Measurements from ENCODE around the gene RINL.
A peak's percentile ranks its signal among the peaks of the same experiment; 100 is the strongest.
"Not testable (repeated sequence)": the region's sequence is repeated elsewhere in the genome, so short reads cannot be mapped to it uniquely, and the experiment has no call there.

Gene RINL

GRCh38 chr19:38875656-38876395 is 2.2 kb downstream of the RINL start:
- H3K27me3 ChIP-seq (ENCODE audit: insufficient read depth, low read length) = no peaks in the 10 kb centered on the region
- H3K4ac ChIP-seq (ENCODE audit: low read depth, low read length) = no peak overlapping the region
- H4K91ac ChIP-seq (ENCODE audit: low read depth, low read length) = no peak overlapping the region
- no peak overlapping the region for H4K12ac ChIP-seq (ENCODE audit: low read depth, low read length)
- H3K9ac ChIP-seq (ENCODE audit: low read length) = no peak overlapping the region
- H3K27ac ChIP-seq (ENCODE audit: low read depth, low read length) = no peak overlapping the region
- no peaks in the 10 kb centered on the region for H3K79me2 ChIP-seq (ENCODE audit: control insufficient read depth, insufficient read depth, low read length, poor library complexity)
- H2AK5ac ChIP-seq (ENCODE audit: low read length) = no peak overlapping the region
- H3K79me1 ChIP-seq (ENCODE audit: low read length) = peaks cover under 1% of the 10 kb centered on the region
- H3K23ac ChIP-seq (ENCODE audit: low read length) = no peak overlapping the region
- H2BK12ac ChIP-seq (ENCODE audit: low read length) = no peak overlapping the region
- H3K4me2 ChIP-seq (ENCODE audit: low read length) = no peak overlapping the region
- no CpG with 5 or more reads among the region's 6 CpGs for WGBS (ENCODE audit: extremely low coverage, insufficient coverage, insufficient read length)
- no peak overlapping the region for H2AFZ ChIP-seq (ENCODE audit: insufficient read depth, low read length, poor library complexity)
- no peak overlapping the region for H2BK120ac ChIP-seq (ENCODE audit: insufficient read depth, low read length, poor library complexity)
- H4K8ac ChIP-seq (ENCODE audit: low read depth, low read length) = no peak overlapping the region
- peak; percentile 57 to 75 for DNase-seq
- H2BK5ac ChIP-seq (ENCODE audit: low read depth, low read length, poor library complexity) = no peak overlapping the region
- H3K36me3 ChIP-seq (ENCODE audit: control insufficient read depth in 1 of 2, insufficient read depth in 2 of 2, low read length in 2 of 2) = no peaks in the 10 kb centered on the region
- no peak overlapping the region for H3K14ac ChIP-seq (ENCODE audit: low read length)
- no peak overlapping the region for H3K18ac ChIP-seq (ENCODE audit: low read length)
- no peaks in the 10 kb centered on the region for H3K4me1 ChIP-seq (ENCODE audit: control insufficient read depth in 1 of 2, insufficient read depth in 2 of 2, low read length in 2 of 2)
- no peaks in the 10 kb centered on the region for H3K9me3 ChIP-seq (ENCODE audit: insufficient read depth, low read depth, low read length)
- H3K4me3 ChIP-seq (ENCODE audit: low read depth, low read length) = no peak overlapping the region

- not testable (repeated sequence) for H3K4ac ChIP-seq (ENCODE audit: low read depth, low read length); H4K8ac ChIP-seq (ENCODE audit: low read depth, low read length); H4K91ac ChIP-seq (ENCODE audit: low read depth, low read length); H3K27me3 ChIP-seq (ENCODE audit: insufficient read depth, low read length); H3K9ac ChIP-seq (ENCODE audit: low read length); H2AFZ ChIP-seq (ENCODE audit: insufficient read depth, low read length, poor library complexity); H3K9me3 ChIP-seq (ENCODE audit: insufficient read depth, low read depth, low read length); H3K79me2 ChIP-seq (ENCODE audit: control insufficient read depth, insufficient read depth, low read length, poor library complexity); H3K27ac ChIP-seq (ENCODE audit: low read depth, low read length); H3K23ac ChIP-seq (ENCODE audit: low read length); H3K4me3 ChIP-seq (ENCODE audit: low read depth, low read length); H4K12ac ChIP-seq (ENCODE audit: low read depth, low read length); H2BK5ac ChIP-seq (ENCODE audit: low read depth, low read length, poor library complexity); H3K4me2 ChIP-seq (ENCODE audit: low read length); H3K36me3 ChIP-seq (ENCODE audit: control insufficient read depth in 1 of 2, insufficient read depth in 2 of 2, low read length in 2 of 2); H3K18ac ChIP-seq (ENCODE audit: low read length); H2AK5ac ChIP-seq (ENCODE audit: low read length); H3K14ac ChIP-seq (ENCODE audit: low read length); H2BK120ac ChIP-seq (ENCODE audit: insufficient read depth, low read length, poor library complexity); H2BK12ac ChIP-seq (ENCODE audit: low read length)
- peak; percentile 26 to 65 for DNase-seq
- Histone ChIP-seq H3K79me1 (ENCODE audit: low read length) (peaks cover 11% of the 10 kb centered on the region), H3K4me1 (ENCODE audit: control insufficient read depth in 1 of 2, insufficient read depth in 2 of 2, low read length in 2 of 2) (peaks cover 17% of the 10 kb centered on the region in 2 experiments)
- no CpG with 5 or more reads among the region's 10 CpGs for WGBS (ENCODE audit: extremely low coverage, insufficient coverage, insufficient read length)
Measured at GRCh38 chr19:38873400-38873799, 4.7 kb downstream of the RINL start.

GRCh38 chr19:38870612-38871011 is 7.5 kb downstream of the RINL start:
- Histone ChIP-seq H2BK12ac (ENCODE audit: low read length) (peak overlapping the region; percentile 28), H2BK120ac (ENCODE audit: insufficient read depth, low read length, poor library complexity) (no peak overlapping the region), H3K23ac (ENCODE audit: low read length) (no peak overlapping the region), H2BK5ac (ENCODE audit: low read depth, low read length, poor library complexity) (no peak overlapping the region), H3K14ac (ENCODE audit: low read length) (no peak overlapping the region), H2AFZ (ENCODE audit: insufficient read depth, low read length, poor library complexity) (no peak overlapping the region), H3K36me3 (ENCODE audit: control insufficient read depth in 1 of 2, insufficient read depth in 2 of 2, low read length in 2 of 2) (no peaks in the 10 kb centered on the region), H3K27ac (ENCODE audit: low read depth, low read length) (no peak overlapping the region), H3K4me2 (ENCODE audit: low read length) (no peak overlapping the region), H3K9me3 (ENCODE audit: insufficient read depth, low read depth, low read length) (no peaks in the 10 kb centered on the region), H4K91ac (ENCODE audit: low read depth, low read length) (no peak overlapping the region), H3K4me3 (ENCODE audit: low read depth, low read length) (no peak overlapping the region), H3K4me1 (ENCODE audit: control insufficient read depth in 1 of 2, insufficient read depth in 2 of 2, low read length in 2 of 2) (peaks cover 17% of the 10 kb centered on the region in 2 experiments), H4K12ac (ENCODE audit: low read depth, low read length) (no peak overlapping the region), H2AK5ac (ENCODE audit: low read length) (peak overlapping the region; percentile 20), H3K79me1 (ENCODE audit: low read length) (peaks cover 11% of the 10 kb centered on the region), H3K9ac (ENCODE audit: low read length) (no peak overlapping the region), H4K8ac (ENCODE audit: low read depth, low read length) (peak overlapping the region; percentile 32), H3K27me3 (ENCODE audit: insufficient read depth, low read length) (no peaks in the 10 kb centered on the region), H3K79me2 (ENCODE audit: control insufficient read depth, insufficient read depth, low read length, poor library complexity) (peaks cover 1% of the 10 kb centered on the region), H3K18ac (ENCODE audit: low read length) (peak overlapping the region; percentile 58), H3K4ac (ENCODE audit: low read depth, low read length) (no peak overlapping the region)
- DNase-seq = no peak
- WGBS (ENCODE audit: extremely low coverage, insufficient coverage, insufficient read length) = no CpG with 5 or more reads among the region's 19 CpGs

- Histone ChIP-seq H3K4ac (ENCODE audit: low read depth, low read length) (no peak overlapping the region), H2AK5ac (ENCODE audit: low read length) (no peak overlapping the region), H3K4me2 (ENCODE audit: low read length) (peak overlapping the region; percentile 57), H3K27me3 (ENCODE audit: insufficient read depth, low read length) (no peaks in the 10 kb centered on the region), H3K9ac (ENCODE audit: low read length) (no peak overlapping the region), H3K79me1 (ENCODE audit: low read length) (peaks cover 11% of the 10 kb centered on the region), H3K4me3 (ENCODE audit: low read depth, low read length) (no peak overlapping the region), H2AFZ (ENCODE audit: insufficient read depth, low read length, poor library complexity) (peak overlapping the region; percentile 33), H4K8ac (ENCODE audit: low read depth, low read length) (peak overlapping the region; percentile 63), H3K79me2 (ENCODE audit: control insufficient read depth, insufficient read depth, low read length, poor library complexity) (peaks cover 1% of the 10 kb centered on the region), H3K14ac (ENCODE audit: low read length) (peak overlapping the region; percentile 27), H3K36me3 (ENCODE audit: control insufficient read depth in 1 of 2, insufficient read depth in 2 of 2, low read length in 2 of 2) (no peaks in the 10 kb centered on the region), H3K27ac (ENCODE audit: low read depth, low read length) (no peak overlapping the region), H2BK120ac (ENCODE audit: insufficient read depth, low read length, poor library complexity) (peak overlapping the region; percentile 14), H2BK12ac (ENCODE audit: low read length) (no peak overlapping the region), H4K12ac (ENCODE audit: low read depth, low read length) (no peak overlapping the region), H3K4me1 (ENCODE audit: control insufficient read depth in 1 of 2, insufficient read depth in 2 of 2, low read length in 2 of 2) (peaks cover 17% of the 10 kb centered on the region in 2 experiments), H2BK5ac (ENCODE audit: low read depth, low read length, poor library complexity) (no peak overlapping the region), H3K18ac (ENCODE audit: low read length) (peak overlapping the region; percentile 58), H3K9me3 (ENCODE audit: insufficient read depth, low read depth, low read length) (no peaks in the 10 kb centered on the region), H4K91ac (ENCODE audit: low read depth, low read length) (peak overlapping the region; percentile 64), H3K23ac (ENCODE audit: low read length) (no peak overlapping the region)
- DNase-seq = peak; percentile 90 to 95
- WGBS (ENCODE audit: extremely low coverage, insufficient coverage, insufficient read length) = 100% methylated on average over 10 of the region's 62 CpGs
Measured at GRCh38 chr19:38869836-38870607, 8.1 kb downstream of the RINL start.
